HUES64 (cell line): ENCODE results near the gene TDRD7.

Source experiments
- H3K27ac ChIP-seq: 2 replicates; pipeline ENCODE4 v1.7.0; 2013; ENCODE audit warnings: low read depth, low read length, inconsistent platforms
- H3K27me3 ChIP-seq: 2 replicates; pipeline ENCODE4 v1.6.1; 2013; ENCODE audit warnings: mild to moderate bottlenecking, low read length; ENCODE audit not compliant: insufficient read depth
- H3K36me3 ChIP-seq: 2 replicates; pipeline ENCODE4 v1.6.1; 2013; ENCODE audit warnings: mild to moderate bottlenecking, low read length; ENCODE audit not compliant: insufficient read depth
- H3K4me1 ChIP-seq: 2 replicates; pipeline ENCODE4 v1.6.1; 2013; ENCODE audit warnings: mild to moderate bottlenecking, low read length, moderate library complexity; ENCODE audit not compliant: insufficient read depth
- H3K4me3 ChIP-seq: 2 replicates; pipeline ENCODE4 v1.5.1; 2013; ENCODE audit warnings: mild to moderate bottlenecking, low read length, moderate library complexity
- H3K9ac ChIP-seq: 2 replicates; pipeline ENCODE4 v1.6.1; 2013; ENCODE audit warnings: mild to moderate bottlenecking, low read depth, low read length
- H3K9me3 ChIP-seq: 2 replicates; pipeline ENCODE4 v1.6.1; 2013; ENCODE audit warnings: low read depth, low read length; ENCODE audit not compliant: insufficient read depth
- WGBS: fragments of 150-250, 120-280 bp; methylation state at CpG from one replicate; pipeline ENCODE4 v1.1.7; 2013; ENCODE audit warnings: missing lambda C conversion rate; 5-methylcytosine and 5-hydroxymethylcytosine counted together

Gene TDRD7

DNA sequence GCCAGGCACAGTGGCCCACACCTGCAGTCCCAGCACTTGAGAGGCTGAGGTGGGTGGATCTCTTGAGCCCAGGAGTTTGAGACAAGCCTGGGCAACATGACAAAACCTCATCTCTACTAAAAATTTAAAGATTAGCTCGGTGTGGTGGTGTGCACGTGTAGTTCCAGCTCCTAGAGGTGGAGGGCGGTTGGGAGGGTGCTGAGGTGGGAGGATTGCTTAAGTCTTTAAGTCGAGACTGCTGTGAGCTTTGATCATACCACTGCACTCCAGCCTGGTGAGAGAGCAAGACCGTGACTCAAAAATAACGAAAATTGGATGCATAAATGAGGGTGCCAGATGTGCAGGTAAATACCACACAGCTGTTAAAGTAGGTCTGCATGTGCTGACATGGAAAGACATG, 39.3 kb upstream of the TDRD7 start:
- no peaks in the 10 kb centered on the region for H3K36me3 ChIP-seq
- WGBS = 88% methylated on average over 6 of the region's 6 CpGs
- no peaks in the 10 kb centered on the region for H3K4me1 ChIP-seq
- H3K27ac ChIP-seq = no peak overlapping the region
- no peak overlapping the region for H3K4me3 ChIP-seq
- no peak overlapping the region for H3K9ac ChIP-seq
- H3K9me3 ChIP-seq = peaks cover 19% of the 10 kb centered on the region
- no peaks in the 10 kb centered on the region for H3K27me3 ChIP-seq

DNA sequence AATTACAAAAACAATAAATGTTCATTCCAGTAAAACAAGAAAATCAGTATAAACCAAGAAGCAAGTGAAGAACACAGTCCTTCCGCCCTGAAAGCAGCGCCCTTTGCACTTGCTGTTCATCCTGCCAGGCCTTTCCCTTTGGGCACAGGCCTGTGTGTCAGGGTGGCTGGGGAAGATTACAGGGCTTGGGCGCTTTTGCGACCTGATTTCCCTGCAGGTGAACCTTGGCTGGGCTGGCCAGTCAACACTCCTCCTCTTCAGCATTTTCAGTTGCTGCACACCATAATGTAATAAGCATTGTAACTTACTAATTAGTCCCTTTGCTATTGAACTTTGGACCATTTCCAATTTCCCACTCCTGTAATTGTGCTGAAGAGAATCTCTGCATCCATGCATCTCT, 38.6 kb upstream of the TDRD7 start:
- 98% methylated on average over 4 of the region's 4 CpGs for WGBS
- Histone ChIP-seq H3K4me1 (no peaks in the 10 kb centered on the region), H3K9ac (no peak overlapping the region), H3K9me3 (peaks cover 18% of the 10 kb centered on the region), H3K4me3 (no peak overlapping the region), H3K27ac (no peak overlapping the region), H3K27me3 (no peaks in the 10 kb centered on the region), H3K36me3 (no peaks in the 10 kb centered on the region)

DNA sequence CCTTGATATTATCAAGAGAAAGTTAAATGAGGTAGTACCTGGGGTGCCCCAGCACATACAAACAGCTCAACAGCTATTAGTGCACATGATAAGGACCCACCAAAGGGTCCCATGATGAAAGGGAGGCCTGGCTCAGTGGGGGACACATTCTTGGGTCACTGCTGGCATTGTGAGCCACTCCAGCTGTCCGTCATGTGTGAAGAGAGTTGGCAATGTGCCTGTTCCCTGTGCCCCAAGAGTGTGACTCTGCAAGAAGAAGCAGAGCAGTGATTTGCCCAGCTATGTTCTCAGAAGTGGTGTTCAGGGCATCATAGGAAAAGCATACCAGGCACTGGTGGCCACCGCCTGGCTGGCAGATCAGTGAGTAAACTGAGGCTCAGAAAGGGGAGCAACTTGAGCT, 37.1 kb upstream of the TDRD7 start:
- 96% methylated on average over 2 of the region's 2 CpGs for WGBS
- no peaks in the 10 kb centered on the region for H3K4me1 ChIP-seq
- H3K9ac ChIP-seq = no peak overlapping the region
- no peak overlapping the region for H3K27ac ChIP-seq
- H3K4me3 ChIP-seq = no peak overlapping the region
- peaks cover 3% of the 10 kb centered on the region; the same call in 1 of the 2 replicates for H3K9me3 ChIP-seq
- no peaks in the 10 kb centered on the region for H3K27me3 ChIP-seq
- H3K36me3 ChIP-seq = no peaks in the 10 kb centered on the region

DNA sequence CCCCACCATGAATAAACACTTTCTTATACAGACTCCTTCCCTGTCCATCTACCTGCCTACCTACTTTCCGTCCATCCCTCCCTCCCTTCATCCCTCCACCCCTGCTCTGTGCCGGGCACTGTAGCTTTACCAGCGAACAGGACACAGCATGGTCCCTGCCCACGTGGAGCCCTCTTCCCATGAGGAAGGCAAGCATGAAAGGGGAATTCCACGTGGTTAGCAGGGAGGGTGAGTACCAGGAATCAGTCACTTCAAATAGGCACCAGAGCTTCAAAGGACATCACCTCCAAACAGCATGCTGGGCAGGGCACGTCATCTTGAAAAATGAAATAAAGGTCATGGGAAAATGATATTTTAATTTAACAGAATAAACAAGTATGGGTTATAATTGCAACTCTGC, 35.0 kb upstream of the TDRD7 start:
- WGBS = 78% methylated on average over 5 of the region's 6 CpGs
- no peak overlapping the region for H3K27ac ChIP-seq
- H3K4me1 ChIP-seq = no peaks in the 10 kb centered on the region
- no peaks in the 10 kb centered on the region for H3K9me3 ChIP-seq
- no peaks in the 10 kb centered on the region for H3K27me3 ChIP-seq
- H3K36me3 ChIP-seq = no peaks in the 10 kb centered on the region
- H3K4me3 ChIP-seq = no peak overlapping the region
- H3K9ac ChIP-seq = no peak overlapping the region

DNA sequence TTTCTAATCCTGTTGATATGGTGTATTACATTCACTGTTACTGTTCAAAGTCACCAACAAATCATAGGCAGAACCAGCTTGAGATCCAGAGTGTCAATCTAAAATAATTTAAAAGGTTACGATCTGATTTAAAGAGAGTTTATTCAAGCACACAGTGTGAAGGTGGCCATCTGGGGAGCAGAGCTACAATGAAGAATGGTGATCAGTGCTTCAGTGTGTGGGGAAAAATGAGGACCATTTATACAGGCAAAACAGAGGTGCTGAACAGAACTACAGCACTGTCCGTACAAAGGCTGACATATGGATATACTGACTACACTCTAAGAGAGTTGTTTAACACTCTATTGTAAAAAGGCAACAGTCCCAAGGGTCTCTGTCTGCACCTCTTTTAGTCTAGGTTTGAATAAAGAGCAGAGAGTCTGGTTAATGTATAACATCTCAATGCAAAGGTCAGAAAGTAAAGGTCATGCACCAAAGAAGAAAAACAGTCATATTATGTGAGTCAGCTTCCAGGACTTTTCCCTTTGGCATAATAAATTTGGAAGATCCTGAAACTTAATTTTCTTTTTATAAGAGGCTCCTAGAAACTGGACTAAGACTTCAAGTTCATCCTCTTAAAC, 29.7 kb upstream of the TDRD7 start:
- Histone ChIP-seq H3K27ac (no peak overlapping the region), H3K4me3 (no peak overlapping the region), H3K36me3 (no peaks in the 10 kb centered on the region), H3K27me3 (peaks cover under 1% of the 10 kb centered on the region; the same call in 1 of the 2 replicates), H3K9me3 (no peaks in the 10 kb centered on the region), H3K9ac (no peak overlapping the region), H3K4me1 (no peaks in the 10 kb centered on the region)
- WGBS = 82% methylated on average over 2 of the region's 2 CpGs

DNA sequence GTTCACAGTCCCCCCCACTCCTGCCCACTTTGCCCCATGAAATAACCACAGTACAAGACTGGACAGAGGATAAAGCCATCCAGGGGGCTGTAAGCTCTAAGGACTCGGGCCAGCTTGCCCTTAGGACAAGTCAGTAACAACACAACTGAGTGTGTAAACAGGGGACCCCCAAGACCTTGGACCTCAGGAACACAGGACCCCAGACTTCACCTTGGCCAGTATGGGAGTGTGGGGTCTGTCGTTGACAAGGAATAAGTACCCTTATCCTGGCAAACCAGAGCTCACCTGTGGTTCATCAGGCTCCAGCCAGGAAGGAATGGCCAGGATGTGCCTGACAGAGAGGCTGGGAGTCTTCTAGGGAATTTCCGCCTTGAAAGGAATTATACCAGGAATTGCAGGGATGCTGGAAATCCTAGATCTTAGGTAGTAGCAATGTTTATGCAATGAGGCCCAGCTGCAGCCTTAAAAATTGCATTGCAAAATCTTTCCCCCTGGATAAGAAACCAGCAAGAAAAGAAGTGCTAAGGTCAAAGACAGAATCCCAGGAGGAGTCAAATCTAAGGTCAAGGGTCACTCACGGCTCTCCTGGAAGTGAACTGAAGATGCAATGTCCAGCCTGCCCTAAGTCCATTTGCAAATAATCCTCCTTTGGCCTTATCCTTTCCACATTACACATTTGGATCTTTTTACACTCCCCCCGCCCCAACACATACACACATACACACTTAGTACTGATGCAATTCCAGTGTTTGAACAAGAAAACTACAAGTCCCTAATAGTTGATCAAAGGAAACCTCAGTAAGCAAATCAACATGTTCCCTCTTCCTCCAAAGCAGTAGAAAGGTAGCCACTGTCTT, 27.3 kb upstream of the TDRD7 start:
- Histone ChIP-seq H3K4me1 (no peaks in the 10 kb centered on the region), H3K27ac (no peak overlapping the region), H3K9ac (no peak overlapping the region), H3K36me3 (no peaks in the 10 kb centered on the region), H3K9me3 (no peaks in the 10 kb centered on the region), H3K4me3 (no peak overlapping the region), H3K27me3 (peaks cover 9% of the 10 kb centered on the region; the same call in 1 of the 2 replicates)
- WGBS = 89% methylated on average over 5 of the region's 5 CpGs

DNA sequence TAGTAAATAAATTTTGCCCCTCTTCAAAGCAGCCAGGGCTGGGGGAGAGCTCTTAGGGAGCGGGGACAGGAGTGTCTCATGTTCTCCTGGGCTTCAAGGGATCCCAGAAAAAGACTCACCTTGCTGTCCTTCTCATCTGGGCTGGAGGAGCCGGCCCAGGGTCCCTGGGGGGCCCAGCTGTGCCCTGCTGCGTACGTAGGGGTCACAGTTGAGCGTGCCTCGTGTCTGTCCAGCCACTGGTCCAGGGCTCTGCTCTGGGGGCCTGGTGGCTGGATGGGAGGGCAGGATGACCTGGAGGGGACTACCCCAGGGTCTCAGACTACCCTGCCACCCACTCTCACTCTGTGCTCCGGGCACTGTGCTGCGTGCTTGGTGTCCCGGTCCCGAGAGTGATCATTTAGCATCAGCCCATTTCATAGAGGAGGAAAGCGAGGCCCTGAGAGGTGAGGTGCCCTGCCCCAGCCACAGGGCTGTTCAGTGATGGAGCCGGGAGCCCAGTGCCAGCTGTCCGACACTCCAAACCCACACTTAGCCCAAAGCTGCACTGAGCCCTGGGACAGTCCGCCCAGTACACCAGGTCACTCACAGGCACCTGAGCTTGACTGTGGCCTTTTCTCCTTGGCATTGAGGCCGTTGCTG, 26.2 kb upstream of the TDRD7 start:
- no peak overlapping the region for H3K9ac ChIP-seq

DNA sequence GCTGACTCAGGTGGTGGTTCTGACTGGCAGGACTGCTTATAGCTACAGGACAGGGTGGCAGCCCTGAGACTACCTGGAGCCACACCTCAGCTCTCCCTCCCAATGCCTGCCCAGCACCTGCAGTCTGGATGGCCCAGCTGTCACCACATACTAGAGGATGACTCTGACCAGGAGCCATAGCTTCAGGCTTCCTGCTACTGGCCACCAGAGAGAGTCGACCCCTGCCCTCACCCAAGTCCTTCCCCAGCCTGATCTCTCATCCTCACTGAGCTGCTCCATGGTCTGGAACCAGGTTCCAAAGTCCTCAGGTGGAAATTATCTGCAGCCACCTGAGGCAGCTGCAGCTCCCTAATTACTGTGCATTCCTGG, 25.6 kb upstream of the TDRD7 start:
- Histone ChIP-seq H3K36me3 (no peaks in the 10 kb centered on the region), H3K27ac (no peak overlapping the region), H3K27me3 (peaks cover 9% of the 10 kb centered on the region; the same call in 1 of the 2 replicates), H3K4me3 (no peak overlapping the region), H3K9me3 (no peaks in the 10 kb centered on the region), H3K9ac (no peak overlapping the region), H3K4me1 (no peaks in the 10 kb centered on the region)
- WGBS = 86% methylated on average over 1 of the region's 1 CpG

More for the DNA sequence above, 26.2 kb upstream of the TDRD7 start:
- WGBS = 92% methylated on average over 15 of the region's 15 CpGs
- peaks cover 9% of the 10 kb centered on the region; the same call in 1 of the 2 replicates for H3K27me3 ChIP-seq
- H3K4me1 ChIP-seq = no peaks in the 10 kb centered on the region
- H3K27ac ChIP-seq = no peak overlapping the region
- H3K4me3 ChIP-seq = no peak overlapping the region
- no peaks in the 10 kb centered on the region for H3K9me3 ChIP-seq
- no peaks in the 10 kb centered on the region for H3K36me3 ChIP-seq

DNA sequence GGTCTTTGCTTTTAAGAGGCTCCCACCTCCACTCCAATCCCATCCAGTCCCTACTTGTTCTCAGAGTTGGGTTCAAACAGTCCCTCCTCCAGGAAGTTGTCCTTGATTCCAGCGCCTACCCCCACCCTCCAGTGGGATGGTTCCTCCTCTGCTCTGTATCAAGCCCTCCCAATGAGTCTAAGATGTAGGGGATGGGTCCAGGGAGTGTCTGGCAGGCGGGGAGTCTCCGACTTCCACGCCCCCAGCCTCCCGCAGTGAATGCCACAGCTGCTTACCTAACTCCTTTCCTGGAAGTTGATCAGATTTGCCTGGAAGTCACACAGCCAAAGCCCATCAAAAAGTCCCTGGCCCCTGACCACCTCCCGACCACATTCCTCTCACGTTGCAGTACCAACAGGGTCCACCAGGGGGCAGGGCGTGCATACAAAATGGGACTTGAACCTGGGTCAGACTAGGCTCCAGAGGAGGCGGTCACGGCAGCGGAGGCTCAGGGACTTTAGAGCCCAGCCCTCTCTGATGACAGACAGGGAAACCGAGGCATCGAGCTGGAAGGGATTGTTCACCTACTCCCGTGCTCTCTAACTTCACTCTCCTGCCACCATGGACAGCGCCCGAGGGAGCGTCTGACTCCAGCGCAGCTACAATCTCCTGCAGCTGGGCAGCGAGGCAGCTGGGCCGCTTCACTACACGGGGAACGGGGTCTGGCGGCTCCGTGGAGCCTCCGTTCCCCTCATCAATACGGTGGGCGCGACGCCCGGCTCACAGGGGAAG, 25.0 kb upstream of the TDRD7 start:
- Histone ChIP-seq H3K4me1 (no peaks in the 10 kb centered on the region), H3K27ac (no peak overlapping the region), H3K9ac (no peak overlapping the region), H3K4me3 (peak overlapping the region; percentile 34), H3K27me3 (peaks cover 9% of the 10 kb centered on the region; the same call in 1 of the 2 replicates), H3K9me3 (no peaks in the 10 kb centered on the region), H3K36me3 (no peaks in the 10 kb centered on the region)
- WGBS = 16% methylated on average over 29 of the region's 30 CpGs

DNA sequence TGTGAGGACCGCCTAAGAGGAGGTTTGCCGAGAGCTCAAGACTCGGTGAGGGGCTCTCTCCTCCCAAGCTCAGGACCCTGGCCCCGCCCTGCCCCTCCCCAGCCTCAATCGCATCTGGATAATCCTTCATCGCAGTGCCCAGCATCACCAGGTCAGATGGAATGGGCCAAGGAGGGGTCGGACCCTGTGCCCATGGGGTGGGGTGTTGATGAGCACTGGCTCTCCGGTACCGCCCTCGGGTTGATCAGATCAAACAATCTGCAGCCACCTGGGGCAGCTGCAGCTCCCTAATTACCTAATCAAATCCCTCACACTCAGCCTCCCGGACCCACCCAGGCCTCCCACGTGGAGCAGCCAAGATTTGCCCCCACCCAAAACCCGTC, 24.4 kb upstream of the TDRD7 start:
- Histone ChIP-seq H3K9ac (no peak overlapping the region), H3K4me1 (no peaks in the 10 kb centered on the region), H3K36me3 (no peaks in the 10 kb centered on the region), H3K27ac (no peak overlapping the region), H3K4me3 (peak overlapping the region; percentile 34), H3K27me3 (peaks cover 9% of the 10 kb centered on the region; the same call in 1 of the 2 replicates), H3K9me3 (no peaks in the 10 kb centered on the region)
- 54% methylated on average over 13 of the region's 13 CpGs for WGBS
